ENCODE measurements around the gene GRIFIN.

Gene GRIFIN

DNA sequence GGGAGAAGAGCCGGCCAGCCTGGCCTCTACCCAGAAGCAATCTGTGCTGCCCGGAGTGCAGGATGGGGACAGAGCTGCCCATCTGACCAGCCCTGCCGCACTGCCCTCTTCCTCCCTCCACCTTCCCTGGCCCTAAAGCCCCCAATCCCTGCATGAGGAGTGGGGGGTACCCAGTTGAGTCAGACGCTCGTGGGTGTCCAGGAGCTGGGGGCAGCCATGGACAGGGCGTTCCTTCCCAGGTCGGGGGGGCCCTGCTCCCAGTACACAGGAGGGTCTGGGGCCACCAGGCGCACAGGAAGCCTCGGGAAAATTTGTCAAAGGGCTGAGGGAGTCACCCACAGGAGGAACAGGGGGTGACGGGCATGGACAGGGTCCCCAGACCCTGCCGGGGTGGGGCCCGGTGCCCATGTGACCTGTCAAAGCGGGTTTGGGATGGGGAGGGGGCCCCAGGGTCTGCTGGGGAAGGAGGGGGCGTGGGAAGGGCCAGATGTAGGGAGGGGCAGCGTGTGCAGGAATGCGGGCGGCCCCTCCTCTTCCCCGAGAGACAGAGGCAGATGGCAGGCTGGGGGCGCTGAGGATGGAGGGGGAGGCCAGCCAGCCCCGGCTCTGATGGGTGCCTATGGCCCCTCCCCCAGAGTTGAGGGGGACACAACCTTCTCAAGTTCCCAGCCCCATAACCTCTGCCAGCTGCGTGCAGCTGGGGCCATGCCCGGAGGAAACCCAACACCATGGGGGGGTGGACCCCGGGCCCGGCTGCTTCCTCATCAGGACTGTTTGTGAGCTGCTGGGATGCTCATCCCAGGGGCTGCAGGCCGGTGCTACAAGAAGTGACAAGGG, 21.5 kb upstream of the GRIFIN start:
- peak; percentile 19 to 33 for DNase-seq

DNA sequence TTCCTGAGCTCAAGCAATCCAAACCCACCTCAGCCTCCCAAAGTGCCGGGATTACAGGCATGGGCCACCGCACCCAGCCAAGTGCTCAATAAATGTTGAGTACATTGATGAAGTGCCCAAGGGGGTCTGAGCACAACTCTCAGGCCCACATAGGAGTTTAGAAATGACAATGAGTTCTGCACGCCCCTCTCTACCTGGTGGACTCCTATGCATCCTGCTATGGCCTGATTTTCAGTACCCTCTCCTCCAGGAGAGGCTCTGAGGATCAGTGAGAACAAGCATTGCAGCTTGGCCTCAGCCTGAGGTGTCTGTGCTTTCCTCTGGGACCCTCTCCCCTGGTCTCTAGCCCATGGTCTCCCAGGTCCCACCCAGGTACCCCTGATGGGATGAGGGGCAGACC, 20.9 kb upstream of the GRIFIN start:
- DNase-seq: no peak

DNA sequence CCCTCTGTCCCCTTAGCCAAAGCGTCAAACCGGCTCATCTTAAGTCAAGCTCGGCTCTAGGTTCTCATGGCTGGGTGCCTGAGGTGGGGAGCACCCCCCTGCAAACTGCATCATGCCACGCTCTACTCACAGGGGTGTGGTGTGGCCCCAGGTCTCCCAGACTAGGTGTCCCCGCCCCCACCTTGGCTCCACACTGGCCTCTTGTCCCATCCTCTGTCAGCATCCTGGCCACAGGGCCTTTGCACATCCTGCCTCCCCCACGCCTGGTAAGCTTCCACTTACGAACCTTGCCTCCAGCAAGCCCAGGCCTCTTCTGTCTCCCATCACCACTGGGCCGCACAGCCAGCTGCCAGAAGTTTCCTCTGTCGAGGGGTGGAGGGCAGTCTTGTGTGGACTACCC, 20.2 kb upstream of the GRIFIN start:
- DNase-seq: no peak

DNA sequence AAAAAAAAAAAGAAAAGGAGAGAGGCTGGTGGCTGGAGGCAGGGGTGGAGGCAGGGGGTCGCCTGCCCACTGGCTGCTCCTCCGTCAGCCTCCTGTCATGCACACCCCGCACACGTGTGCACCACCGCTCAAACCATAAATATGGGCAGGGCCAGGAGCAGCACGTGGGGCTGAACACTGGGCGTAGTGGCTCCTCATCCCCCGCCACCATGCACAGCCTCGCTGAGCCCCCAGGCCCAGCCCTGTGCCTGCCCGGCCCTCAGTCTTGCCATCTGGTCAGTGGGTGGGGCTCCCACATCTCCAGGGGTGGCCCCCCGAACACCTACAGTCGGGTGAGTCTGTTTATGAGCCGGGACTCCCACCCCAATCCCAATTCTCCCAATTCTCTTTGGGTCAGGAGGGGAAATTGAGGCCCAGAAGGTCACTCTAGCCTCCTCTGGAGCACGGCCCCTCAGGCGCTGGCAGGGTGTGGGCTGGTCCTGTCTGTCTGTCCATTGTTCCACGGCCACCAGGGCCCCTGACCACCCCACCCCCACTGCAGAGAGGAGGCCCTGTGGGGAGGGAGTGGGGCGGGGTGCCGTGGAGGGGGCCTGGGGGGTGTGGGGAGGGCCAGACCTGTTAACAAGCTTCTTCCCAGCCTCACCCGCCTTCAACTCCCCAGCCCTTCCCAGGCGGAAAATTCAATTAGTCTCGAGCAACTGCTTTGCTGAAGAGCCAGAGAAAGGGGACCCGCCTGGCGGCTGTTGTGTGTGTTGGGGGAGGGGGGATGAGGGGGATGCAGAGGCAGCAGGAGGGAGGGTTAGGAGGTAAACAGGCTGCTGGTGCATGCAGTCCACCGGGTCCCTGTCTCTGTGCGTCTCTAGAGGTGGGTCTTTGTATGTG, 19.5 kb upstream of the GRIFIN start:
- no peak for DNase-seq

DNA sequence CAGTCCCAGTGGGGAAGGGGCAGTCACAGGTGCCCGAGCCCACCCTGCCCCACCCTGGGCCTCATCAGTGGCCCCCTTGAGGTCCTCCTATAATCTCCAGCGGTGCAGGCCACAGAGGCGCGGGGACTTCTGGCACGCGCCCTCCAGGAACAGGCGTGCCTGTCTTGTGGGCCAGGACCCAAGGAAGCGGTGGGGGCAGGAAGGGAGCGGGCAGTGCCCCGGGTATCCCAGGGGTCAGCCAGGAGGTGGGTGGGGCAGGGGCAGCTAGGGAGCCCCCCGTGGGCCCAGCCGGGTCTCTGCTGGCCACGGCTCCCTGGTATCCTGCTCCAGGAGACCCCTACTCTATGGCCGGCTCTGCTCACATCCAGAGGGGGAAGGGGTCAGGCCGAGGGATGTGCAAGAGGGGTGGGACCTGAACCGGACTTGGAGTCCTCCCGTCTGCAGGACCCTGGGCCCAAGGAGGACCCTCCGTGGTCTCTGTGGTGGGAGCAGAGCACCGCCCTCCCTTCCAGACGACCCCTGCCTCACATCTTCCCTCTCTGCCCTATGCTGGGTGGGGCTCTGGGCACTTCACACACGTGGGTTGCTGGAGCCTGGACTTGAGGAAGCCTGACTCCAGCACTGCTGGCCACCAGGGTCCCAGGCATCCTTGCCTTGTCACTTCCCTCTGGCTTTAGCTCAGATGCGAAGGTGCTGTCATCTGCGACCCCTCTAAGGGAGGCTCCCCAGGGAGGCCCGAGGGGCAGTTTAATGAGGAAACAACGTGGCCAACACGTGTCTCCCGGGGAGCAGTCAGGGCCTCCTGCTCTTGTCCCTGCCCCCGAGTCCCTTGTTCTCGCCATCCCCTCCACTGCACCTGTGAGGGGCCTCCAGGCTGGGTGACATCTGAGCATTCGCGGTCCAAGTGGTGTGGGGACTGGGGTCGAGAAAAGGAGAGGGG, 18.3 kb upstream of the GRIFIN start:
- DNase-seq: no peak

DNA sequence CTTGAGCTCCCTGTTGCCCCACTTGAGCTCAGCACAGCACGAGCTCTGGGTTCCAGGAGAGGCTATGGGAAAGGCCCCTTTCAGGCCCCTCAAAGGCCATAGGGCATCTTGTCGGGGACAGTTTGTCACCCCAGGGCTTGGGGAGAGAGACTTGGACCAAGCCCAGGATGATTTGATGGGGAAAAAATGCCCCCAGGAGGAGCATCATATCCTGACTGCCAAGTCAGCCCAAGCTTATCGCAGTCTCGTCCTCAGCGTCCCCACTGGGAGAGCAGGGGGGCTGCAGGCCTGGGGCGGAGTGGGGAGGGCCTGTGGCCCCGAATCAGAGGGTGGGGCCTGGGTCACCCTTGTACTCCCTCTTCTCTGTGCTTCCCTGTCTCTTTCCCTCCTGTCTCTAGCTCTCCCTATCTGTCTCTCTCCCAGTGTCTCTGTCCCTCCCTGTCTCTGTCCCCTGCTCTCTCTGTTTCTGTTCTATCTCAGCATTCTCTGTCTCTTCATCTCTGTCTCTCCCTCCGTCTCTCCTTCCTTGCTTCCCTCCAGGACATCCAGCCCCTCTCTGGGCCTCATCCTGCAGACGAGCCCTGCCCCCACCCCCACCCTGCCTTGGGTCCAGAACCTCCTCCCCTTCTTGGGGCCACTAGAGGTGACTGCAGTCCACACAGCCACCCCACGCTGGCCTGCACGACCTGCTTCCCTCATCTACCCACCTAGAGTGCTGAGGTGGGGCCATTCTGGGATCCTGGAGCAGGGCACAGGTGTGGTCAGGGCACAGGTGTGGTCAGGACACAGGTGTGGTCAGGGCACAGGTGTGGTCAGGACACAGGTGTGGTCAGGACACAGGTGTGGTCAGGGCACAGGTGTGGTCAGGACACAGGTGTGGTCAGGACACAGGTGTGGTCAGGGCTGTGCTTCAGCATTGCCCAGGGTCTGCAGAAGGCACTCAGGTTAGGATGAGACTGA, 17.3 kb upstream of the GRIFIN start:
- DNase-seq: no peak

DNA sequence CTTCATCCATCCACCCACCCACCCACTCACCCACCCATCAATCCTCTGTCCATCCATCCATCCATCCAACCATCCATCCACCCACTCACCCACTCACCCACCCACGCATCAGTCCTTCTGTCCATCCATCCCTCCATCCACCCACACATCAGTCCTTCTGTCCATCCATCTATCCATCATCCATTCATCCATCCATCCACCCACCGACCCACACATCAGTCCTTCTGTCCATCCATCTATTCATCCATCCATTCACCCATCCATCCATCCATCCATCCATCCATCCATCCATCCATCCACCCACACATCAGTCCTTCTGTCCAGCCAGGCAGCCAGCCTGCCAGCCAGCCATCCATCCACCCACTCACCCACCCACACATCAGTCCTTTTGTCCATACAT, 15.8 kb upstream of the GRIFIN start:
- DNase-seq: no peak

DNA sequence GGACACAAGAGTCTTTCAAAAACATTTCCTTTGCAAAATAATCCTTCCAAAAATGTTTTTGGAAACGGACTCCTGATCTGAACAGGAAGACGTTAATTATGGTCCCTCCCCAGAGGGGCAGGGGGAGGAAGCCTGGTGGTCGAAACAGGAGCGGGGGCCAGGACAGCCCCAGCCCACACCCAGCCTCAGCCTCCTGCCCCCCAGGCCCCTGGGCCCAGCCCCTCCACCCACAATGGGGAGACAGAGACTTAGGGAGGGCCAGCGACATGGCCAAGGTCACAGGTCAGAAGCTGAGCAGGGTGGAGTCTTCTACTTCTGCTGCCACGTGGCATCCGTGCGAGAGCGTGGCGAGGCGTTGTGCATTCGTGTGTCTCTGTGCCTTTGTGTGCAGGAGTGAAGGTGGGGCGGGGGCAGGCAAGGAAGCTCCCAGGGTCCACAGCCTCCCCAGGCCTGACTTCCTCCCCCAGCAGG, 14.0 kb upstream of the GRIFIN start:
- no peak for DNase-seq

DNA sequence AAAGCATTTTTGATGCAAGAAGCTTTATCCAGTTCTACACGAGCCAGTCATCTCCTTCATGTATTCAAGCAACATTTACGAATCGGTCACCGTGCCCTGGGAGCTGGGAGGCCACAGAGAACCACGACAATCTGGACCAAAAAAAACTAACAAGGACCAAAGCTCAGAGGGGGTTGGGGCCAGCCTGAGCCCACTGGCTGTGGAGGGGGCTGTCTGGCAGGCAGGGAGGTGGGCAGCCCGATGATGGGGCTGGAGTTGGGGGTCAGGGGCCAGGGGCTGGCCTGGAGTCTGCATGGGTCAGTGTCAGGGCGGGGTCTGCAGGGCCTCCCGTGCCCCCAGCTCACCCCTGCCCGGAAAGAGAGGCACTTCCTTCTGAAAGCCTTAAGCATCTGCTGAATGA, 12.5 kb upstream of the GRIFIN start:
- DNase-seq: no peak

DNA sequence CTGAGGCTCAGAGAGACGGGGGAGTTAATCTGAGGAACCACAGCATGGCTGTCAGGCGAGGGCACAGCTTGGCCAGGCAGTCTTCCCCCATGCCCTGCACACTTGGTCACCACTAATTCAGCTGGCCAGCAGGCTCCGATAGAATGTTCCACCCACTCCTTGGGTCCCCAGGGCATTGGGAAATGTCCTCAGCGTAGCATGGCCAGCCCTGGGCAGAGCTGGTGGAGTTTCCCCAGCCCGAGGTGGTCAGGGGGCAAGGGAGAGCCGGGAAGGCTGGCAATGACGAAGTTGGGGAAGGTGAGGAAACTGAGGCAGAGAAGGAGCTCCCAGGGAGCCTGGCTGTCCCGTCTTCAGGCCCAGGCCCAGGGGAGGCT, 12.1 kb upstream of the GRIFIN start:
- DNase-seq: no peak

DNA sequence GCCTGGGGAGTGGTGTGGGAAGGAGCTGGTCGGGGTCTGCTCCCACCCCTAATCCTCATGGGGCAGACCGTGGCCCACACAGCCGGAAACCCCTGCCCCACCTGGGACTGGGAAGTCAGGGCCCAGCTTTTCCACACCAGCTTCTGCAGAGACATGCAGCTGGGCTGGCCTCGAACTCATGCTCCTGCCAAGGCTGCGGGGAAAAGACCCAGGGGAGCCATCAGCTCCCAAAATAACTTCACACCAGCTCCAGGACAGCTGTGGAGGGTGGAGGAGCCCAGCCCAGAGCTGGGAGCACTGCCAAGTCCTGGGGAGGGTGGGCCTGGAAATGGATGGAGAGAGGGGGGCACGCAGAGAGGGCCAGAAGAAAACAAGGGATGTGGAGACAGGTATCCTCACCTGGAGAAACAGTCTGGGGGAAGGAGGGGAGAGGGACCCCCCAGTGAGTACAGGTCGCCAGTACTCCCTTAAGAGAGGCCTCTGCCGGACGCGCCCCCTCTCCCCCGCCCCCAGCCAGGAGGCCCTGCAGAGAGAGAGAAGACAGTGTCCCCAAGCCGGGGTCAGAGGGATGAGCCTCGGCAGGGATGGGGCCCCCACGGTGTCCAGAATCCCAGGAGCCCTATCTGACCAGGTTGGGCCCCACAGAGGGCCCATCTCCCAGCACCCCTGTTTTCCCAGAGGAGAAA, 11.5 kb upstream of the GRIFIN start:
- DNase-seq: no peak

DNA sequence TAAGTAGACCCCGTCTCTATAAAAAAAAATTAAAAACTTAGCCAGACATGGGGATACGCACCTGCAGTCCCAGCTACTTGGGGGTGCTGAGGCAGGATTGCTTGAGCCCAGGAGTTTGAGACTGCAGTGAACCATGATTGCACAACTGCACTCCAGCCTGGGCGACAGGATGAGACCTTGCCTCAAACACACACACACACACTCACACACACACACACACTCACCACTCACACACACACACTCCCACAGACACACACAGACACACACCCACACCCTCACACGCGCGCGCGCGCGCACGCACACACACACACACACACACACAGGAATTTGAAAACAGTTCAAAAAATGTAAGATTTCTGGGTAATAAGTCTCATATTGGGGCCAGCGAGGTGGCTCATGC, 8.7 kb upstream of the GRIFIN start:
- DNase-seq: no peak

DNA sequence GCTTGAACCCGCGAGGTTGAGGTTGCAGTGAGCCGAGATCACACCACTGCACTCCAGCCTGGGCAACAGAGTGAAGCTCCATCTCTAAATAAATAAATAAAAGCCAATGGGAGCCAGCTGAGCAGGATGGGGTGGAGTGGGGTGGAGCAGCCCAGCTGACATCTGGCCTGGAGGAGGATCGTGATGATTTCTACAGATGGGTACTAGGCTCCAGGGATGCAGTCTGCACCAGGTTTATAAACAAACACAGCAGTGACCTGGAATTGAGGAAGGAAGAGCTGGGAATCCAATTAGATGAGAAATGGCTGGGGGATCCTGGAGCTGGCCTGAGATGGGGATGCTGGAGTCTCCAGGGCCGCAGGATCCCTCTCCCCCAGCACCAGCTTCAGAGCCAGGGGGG, 7.3 kb upstream of the GRIFIN start:
- DNase-seq: no peak

DNA sequence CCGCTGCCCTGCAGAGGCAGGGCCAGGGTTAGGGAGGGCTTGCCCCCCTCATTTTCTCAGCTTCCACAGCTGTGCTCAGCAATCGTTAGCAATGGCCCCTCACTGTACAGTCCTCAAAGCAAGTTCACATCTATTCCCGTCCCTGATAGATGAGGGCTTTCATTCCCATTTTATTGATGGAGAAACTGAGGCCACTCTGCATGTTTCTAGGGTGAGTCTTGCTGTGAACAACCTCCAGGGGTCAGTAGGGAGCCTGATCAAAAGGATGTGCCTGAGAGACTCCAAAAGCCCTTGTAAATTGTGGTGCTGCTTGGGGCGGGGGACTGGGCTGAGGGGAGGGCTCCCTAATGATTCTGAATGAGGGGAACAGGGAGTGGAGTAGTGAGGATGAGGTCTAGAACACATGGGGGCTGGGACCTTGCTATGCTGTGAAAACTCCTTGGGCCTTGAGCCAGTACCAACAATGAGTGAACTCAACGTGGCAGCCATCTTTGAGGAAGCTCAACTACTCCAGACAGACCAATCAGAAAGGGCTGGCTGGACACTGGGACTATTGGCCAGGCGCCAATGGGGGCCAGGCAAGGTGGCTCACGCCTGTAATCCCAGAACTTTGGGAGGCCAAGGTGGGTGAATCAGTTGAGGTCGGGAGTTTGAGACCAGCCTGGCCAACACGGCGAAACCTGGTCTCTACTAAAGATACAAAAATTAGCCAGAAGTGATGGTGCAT, 6.7 kb upstream of the GRIFIN start:
- no peak for DNase-seq

DNA sequence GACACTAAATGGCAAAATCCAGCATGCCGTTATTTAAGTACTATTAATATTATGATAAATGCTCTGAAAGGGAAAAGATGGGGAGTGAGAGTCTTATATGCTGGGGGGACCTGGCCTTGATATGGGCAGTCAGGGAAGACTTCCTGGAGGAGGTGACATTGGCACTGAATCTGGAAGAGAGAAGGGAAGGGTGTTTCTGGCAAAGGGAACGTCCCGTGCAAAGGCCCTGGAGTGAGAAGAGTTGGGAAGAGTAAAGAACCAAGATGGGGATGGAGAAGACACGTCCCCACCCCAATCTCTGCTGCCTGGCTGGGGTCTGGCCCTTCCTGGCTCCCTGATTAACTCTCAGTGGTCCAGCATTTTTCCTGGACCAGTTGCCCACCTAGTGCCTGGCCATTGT, 5.0 kb upstream of the GRIFIN start:
- DNase-seq: no peak

DNA sequence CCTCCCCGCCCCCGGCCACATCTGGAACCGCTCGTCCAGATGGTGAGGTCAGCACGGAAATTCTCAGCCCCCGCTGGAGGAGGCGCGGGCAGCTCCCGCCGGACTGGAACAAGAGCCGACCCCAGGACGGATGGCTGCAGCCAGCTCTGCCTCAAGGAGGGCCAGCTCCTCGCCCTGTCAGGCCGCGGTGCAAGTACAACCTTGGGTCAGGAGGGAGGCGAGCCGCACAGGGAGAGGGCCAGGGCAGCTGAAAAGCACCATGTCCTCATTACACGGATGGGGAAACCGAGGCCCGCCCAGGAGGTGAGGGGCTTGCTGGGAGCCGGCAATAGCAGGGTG, 3.8 kb upstream of the GRIFIN start:
- DNase-seq: no peak

DNA sequence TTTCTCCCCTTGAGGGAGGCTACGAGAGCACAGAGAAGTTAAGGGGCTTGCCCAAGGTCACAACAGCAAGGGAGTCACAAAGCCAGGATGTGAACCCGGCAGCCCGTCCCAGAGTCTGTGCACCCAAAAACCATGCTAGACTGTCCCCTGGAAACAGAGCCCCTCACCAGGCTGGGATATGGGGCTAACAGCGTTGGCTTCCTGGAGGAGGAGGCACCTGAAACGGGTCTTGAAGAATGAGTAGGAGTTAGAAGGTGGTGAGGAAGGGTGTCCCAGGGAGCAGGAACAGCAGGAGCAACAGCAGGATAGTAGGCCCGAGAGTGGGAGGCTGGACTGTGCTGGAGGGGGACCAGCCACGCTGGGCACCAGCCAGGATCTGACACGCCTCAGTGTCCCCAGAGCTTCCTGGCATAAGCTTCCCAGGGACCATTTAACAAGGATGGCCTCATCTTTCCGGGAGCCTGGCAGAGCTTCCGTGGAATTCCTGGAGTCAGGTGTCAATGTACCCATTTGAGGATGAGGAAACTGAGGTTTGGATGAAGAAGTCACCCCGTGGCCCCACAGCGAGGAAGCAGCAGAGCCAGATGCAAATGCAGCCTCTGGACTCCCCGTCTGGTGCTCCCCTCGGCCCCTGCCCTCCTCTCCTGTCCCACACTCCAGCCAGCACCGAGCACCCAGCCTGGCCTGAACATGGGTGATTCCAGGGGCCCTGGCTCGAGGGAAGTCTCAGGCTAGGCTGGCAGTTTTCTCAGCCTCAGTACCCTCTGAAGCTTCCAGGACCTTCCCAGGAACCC, 3.3 kb upstream of the GRIFIN start:
- no peak for DNase-seq

DNA sequence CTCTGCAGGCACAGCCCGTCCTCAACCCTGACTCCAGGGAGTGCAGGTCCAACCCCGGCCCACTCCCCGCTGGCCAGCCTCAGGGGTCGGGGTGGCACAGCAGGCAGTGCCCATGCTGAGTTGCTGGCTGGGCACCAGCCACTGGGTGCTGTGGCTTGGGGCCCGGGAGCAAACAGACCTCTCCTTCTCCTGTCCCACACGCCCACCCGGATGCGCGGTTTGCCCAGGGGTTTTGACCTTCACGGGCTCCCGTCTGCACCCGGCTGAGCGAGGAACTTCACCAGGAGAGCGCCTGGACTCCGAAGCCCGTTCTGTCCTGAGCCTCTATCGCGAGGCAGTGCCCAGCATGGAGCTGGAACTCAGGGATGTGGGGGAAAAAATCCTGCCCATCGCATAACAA, 2.6 kb upstream of the GRIFIN start:
- no peak for DNase-seq

DNA sequence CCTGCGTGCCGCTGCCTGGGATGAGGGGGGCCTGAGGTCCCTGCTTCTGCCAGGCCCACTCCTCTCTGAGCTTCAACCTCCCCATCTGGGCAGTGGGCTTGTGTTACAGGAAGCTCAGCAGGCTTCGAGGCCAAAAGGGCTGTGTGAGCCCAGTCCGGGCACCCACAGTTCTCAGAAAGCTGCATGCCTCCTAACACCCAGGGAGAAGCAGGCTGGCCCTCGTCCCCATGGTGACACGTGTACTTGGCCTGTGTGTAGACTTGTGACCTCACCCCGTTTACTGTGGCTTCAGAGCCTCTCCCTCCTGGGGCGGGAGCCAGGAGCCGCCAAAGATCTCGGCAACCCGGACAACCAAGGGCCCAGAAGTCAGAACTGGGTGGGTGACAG, 2.2 kb upstream of the GRIFIN start:
- DNase-seq: no peak
